HG03103 (cell line): Measurements from ENCODE around the gene CTNS.

Experiments used
- ATAC-seq: cut with Tn5 transposase; IDR thresholded peaks from one replicate; pipeline ENCODE4 v1.9.1; 2021; ENCODE audit warnings: low read depth; ENCODE audit not compliant: unreplicated experiment

CTNS gene

GRCh38 chr17:3708366-3708765 lies 71.8 kb downstream of the CTNS start:
- ATAC-seq, result no peak

GRCh38 chr17:3710951-3711383 lies 74.4 kb downstream of the CTNS start:
- peak; percentile 92 for ATAC-seq
